ENCODE measurements around the gene RBM20. TPM values are rescaled to one million over a fixed set of nuclear protein-coding genes. Genes with fewer than 3 reads are reported as not detected.

Gene RBM20
- total and polyA plus RNA-seq, 2 experiments from 2014 or later, result 0.05 to 0.17 TPM

DNA sequence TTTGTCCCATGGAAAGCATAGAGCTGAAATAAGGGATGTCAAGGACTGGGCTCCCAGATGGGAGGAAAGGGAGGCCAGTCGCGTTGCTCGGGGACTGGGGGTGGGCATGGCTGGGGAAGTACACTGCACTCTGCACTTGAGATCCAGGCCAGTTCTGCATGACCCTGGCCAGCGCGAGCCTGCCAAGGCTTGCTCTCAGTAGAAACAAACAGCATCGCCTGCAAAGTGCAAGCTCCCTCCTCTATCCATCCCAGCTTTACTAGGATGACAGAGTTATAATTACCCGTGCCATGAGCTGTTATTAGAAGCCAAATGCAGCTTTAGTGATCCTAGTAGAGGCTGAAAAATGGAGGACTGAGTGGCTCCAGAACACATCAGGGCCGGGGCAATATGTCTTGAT, 183.7 kb downstream of the RBM20 start:
- Histone ChIP-seq H4K20me1 (replicated peaks; ENCODE audit: insufficient read depth) (no peaks in the 10 kb centered on the region), H3K9me2 (ENCODE audit: insufficient read depth) (no peaks in the 10 kb centered on the region), H3K79me2 (replicated peaks; ENCODE audit: insufficient read depth) (no peaks in the 10 kb centered on the region), H3K4me3 (no peak overlapping the region), H2AFZ (no peak overlapping the region), H3K27me3 (ENCODE audit: insufficient read depth) (no peaks in the 10 kb centered on the region), H3K27ac (ENCODE audit: low read depth) (no peak overlapping the region), H3F3A (replicated peaks; ENCODE audit: low read depth) (no peaks in the 10 kb centered on the region), H3K4me2 (no peak overlapping the region), H3K4me1 (ENCODE audit: insufficient read depth) (peaks cover 14% of the 10 kb centered on the region), H3K36me3 (ENCODE audit: insufficient read depth) (no peaks in the 10 kb centered on the region)
- Mint-ChIP-seq H3K27ac (no peak overlapping the region), H3K27me3 (ENCODE audit: insufficient read depth, low read depth, poor library complexity) (peaks cover 11% of the 10 kb centered on the region), H3K4me3 (no peak overlapping the region), H3K9me3 (no peaks in the 10 kb centered on the region), H3K36me3 (ENCODE audit: low read depth) (no peaks in the 10 kb centered on the region), H3K4me1 (peaks cover 13% of the 10 kb centered on the region; the same call in 2 of the 3 replicates)
- no peak for DNase-seq (ENCODE audit: low spot score)
- no peak for ATAC-seq
- TF ChIP-seq STAT1 (IDR thresholded peaks at IDR 0.05; ENCODE audit: unreplicated experiment), result no peak
- TF ChIP-seq, protein P1, sequence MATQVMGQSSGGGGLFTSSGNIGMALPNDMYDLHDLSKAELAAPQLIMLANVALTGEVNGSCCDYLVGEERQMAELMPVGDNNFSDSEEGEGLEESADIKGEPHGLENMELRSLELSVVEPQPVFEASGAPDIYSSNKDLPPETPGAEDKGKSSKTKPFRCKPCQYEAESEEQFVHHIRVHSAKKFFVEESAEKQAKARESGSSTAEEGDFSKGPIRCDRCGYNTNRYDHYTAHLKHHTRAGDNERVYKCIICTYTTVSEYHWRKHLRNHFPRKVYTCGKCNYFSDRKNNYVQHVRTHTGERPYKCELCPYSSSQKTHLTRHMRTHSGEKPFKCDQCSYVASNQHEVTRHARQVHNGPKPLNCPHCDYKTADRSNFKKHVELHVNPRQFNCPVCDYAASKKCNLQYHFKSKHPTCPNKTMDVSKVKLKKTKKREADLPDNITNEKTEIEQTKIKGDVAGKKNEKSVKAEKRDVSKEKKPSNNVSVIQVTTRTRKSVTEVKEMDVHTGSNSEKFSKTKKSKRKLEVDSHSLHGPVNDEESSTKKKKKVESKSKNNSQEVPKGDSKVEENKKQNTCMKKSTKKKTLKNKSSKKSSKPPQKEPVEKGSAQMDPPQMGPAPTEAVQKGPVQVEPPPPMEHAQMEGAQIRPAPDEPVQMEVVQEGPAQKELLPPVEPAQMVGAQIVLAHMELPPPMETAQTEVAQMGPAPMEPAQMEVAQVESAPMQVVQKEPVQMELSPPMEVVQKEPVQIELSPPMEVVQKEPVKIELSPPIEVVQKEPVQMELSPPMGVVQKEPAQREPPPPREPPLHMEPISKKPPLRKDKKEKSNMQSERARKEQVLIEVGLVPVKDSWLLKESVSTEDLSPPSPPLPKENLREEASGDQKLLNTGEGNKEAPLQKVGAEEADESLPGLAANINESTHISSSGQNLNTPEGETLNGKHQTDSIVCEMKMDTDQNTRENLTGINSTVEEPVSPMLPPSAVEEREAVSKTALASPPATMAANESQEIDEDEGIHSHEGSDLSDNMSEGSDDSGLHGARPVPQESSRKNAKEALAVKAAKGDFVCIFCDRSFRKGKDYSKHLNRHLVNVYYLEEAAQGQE (IDR thresholded peaks at IDR 0.05; ENCODE audit: unreplicated experiment), result no peak
- TF ChIP-seq, protein P2, sequence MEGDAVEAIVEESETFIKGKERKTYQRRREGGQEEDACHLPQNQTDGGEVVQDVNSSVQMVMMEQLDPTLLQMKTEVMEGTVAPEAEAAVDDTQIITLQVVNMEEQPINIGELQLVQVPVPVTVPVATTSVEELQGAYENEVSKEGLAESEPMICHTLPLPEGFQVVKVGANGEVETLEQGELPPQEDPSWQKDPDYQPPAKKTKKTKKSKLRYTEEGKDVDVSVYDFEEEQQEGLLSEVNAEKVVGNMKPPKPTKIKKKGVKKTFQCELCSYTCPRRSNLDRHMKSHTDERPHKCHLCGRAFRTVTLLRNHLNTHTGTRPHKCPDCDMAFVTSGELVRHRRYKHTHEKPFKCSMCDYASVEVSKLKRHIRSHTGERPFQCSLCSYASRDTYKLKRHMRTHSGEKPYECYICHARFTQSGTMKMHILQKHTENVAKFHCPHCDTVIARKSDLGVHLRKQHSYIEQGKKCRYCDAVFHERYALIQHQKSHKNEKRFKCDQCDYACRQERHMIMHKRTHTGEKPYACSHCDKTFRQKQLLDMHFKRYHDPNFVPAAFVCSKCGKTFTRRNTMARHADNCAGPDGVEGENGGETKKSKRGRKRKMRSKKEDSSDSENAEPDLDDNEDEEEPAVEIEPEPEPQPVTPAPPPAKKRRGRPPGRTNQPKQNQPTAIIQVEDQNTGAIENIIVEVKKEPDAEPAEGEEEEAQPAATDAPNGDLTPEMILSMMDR (conservative IDR thresholded peaks at IDR 0.05; ENCODE audit: low read depth in 2 of 2), result no peak
- no peak for TF ChIP-seq POLR2AphosphoS5 (IDR thresholded peaks at IDR 0.05; ENCODE audit: low read depth)
- TF ChIP-seq, protein P3, sequence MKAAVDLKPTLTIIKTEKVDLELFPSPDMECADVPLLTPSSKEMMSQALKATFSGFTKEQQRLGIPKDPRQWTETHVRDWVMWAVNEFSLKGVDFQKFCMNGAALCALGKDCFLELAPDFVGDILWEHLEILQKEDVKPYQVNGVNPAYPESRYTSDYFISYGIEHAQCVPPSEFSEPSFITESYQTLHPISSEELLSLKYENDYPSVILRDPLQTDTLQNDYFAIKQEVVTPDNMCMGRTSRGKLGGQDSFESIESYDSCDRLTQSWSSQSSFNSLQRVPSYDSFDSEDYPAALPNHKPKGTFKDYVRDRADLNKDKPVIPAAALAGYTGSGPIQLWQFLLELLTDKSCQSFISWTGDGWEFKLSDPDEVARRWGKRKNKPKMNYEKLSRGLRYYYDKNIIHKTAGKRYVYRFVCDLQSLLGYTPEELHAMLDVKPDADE (IDR thresholded peaks at IDR 0.05), result no peak
- TF ChIP-seq, protein P4, sequence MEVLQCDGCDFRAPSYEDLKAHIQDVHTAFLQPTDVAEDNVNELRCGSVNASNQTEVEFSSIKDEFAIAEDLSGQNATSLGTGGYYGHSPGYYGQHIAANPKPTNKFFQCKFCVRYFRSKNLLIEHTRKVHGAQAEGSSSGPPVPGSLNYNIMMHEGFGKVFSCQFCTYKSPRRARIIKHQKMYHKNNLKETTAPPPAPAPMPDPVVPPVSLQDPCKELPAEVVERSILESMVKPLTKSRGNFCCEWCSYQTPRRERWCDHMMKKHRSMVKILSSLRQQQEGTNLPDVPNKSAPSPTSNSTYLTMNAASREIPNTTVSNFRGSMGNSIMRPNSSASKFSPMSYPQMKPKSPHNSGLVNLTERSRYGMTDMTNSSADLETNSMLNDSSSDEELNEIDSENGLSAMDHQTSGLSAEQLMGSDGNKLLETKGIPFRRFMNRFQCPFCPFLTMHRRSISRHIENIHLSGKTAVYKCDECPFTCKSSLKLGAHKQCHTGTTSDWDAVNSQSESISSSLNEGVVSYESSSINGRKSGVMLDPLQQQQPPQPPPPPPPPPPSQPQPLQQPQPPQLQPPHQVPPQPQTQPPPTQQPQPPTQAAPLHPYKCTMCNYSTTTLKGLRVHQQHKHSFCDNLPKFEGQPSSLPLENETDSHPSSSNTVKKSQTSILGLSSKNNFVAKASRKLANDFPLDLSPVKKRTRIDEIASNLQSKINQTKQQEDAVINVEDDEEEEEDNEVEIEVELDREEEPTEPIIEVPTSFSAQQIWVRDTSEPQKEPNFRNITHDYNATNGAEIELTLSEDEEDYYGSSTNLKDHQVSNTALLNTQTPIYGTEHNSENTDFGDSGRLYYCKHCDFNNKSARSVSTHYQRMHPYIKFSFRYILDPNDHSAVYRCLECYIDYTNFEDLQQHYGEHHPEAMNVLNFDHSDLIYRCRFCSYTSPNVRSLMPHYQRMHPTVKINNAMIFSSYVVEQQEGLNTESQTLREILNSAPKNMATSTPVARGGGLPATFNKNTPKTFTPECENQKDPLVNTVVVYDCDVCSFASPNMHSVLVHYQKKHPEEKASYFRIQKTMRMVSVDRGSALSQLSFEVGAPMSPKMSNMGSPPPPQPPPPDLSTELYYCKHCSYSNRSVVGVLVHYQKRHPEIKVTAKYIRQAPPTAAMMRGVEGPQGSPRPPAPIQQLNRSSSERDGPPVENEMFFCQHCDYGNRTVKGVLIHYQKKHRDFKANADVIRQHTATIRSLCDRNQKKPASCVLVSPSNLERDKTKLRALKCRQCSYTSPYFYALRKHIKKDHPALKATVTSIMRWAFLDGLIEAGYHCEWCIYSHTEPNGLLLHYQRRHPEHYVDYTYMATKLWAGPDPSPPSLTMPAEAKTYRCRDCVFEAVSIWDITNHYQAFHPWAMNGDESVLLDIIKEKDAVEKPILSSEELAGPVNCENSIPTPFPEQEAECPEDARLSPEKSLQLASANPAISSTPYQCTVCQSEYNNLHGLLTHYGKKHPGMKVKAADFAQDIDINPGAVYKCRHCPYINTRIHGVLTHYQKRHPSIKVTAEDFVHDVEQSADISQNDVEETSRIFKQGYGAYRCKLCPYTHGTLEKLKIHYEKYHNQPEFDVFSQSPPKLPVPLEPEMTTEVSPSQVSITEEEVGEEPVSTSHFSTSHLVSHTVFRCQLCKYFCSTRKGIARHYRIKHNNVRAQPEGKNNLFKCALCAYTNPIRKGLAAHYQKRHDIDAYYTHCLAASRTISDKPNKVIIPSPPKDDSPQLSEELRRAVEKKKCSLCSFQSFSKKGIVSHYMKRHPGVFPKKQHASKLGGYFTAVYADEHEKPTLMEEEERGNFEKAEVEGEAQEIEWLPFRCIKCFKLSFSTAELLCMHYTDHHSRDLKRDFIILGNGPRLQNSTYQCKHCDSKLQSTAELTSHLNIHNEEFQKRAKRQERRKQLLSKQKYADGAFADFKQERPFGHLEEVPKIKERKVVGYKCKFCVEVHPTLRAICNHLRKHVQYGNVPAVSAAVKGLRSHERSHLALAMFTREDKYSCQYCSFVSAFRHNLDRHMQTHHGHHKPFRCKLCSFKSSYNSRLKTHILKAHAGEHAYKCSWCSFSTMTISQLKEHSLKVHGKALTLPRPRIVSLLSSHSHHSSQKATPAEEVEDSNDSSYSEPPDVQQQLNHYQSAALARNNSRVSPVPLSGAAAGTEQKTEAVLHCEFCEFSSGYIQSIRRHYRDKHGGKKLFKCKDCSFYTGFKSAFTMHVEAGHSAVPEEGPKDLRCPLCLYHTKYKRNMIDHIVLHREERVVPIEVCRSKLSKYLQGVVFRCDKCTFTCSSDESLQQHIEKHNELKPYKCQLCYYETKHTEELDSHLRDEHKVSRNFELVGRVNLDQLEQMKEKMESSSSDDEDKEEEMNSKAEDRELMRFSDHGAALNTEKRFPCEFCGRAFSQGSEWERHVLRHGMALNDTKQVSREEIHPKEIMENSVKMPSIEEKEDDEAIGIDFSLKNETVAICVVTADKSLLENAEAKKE (CRISPR knock-in tag; IDR thresholded peaks at IDR 0.05), result no peak

Data from GM23338 (cell line).